CD14-positive monocyte (primary cell): ENCODE data around the gene CNFN. TPM values are rescaled to one million over a fixed set of nuclear protein-coding genes. Genes with fewer than 3 reads are reported as not detected.

Experiments
- DNase-seq, 3 donors: peaks; one replicate each; pipeline ENCODE4 v3.0.0-alpha.2; 2011 to 2022
- H2AFZ ChIP-seq: 2 replicates; pipeline ENCODE4 v1.6.0; 2012; ENCODE audit warnings: mild to moderate bottlenecking, low read depth, low read length, inconsistent platforms; ENCODE audit not compliant: insufficient read depth, poor library complexity, severe bottlenecking
- H3K27ac ChIP-seq, 2 donors: 1 replicate in 1 of 2; 2 replicates in 1 of 2; pipeline ENCODE4 v1.5.1; 2012 to 2013; ENCODE audit warnings: low read length in 2 of 2, control low read depth in 1 of 2, inconsistent platforms in 1 of 2, low read depth in 1 of 2, mild to moderate bottlenecking in 1 of 2
- H3K27me3 ChIP-seq, 2 donors: one replicate each; pipeline versions ENCODE4 v1.6.0 to v1.6.1; 2011 to 2013; ENCODE audit warnings: low read length in 2 of 2; ENCODE audit not compliant: control insufficient read depth in 2 of 2, insufficient read depth in 2 of 2
- H3K36me3 ChIP-seq, 2 donors: replicated peaks in 1 of 2; 1 replicate in 1 of 2; 2 replicates in 1 of 2; pipeline versions ENCODE4 v1.5.1 to v1.6.1; 2012 to 2013; ENCODE audit warnings: low read length in 2 of 2, control low read depth in 1 of 2, inconsistent platforms in 1 of 2, mild to moderate bottlenecking in 1 of 2; ENCODE audit not compliant: insufficient read depth in 2 of 2, control insufficient read depth in 1 of 2
- H3K4me1 ChIP-seq, 2 donors: 1 replicate in 1 of 2; 2 replicates in 1 of 2; pipeline versions ENCODE4 v1.5.1 to v1.6.1; 2012 to 2013; ENCODE audit warnings: low read length in 2 of 2, control low read depth in 1 of 2, inconsistent platforms in 1 of 2, mild to moderate bottlenecking in 1 of 2, moderate library complexity in 1 of 2; ENCODE audit not compliant: insufficient read depth in 2 of 2, control insufficient read depth in 1 of 2
- H3K4me2 ChIP-seq: replicated peaks from 2 replicates; pipeline ENCODE3; 2012; ENCODE audit warnings: low read length, moderate library complexity, mild to moderate bottlenecking; ENCODE audit not compliant: poor library complexity, severe bottlenecking; ENCODE audit errors: extremely low read depth
- H3K4me3 ChIP-seq, 3 experiments: fragments of 200-600 bp in 1 of 3; sonication (generic) in 1 of 3; replicated peaks in 1 of 3; 1 replicate in 2 of 3; 2 replicates in 1 of 3; pipeline ENCODE4 v1.5.1; 2011 to 2013; ENCODE audit warnings: low read length in 3 of 3, mild to moderate bottlenecking in 3 of 3, control low read depth in 2 of 3, low read depth in 2 of 3, inconsistent platforms in 1 of 3, moderate library complexity in 1 of 3
- H3K79me2 ChIP-seq: 2 replicates; pipeline ENCODE4 v1.6.0; 2012; ENCODE audit warnings: mild to moderate bottlenecking, control low read depth, inconsistent platforms, low read length, moderate library complexity; ENCODE audit not compliant: insufficient read depth
- H3K9ac ChIP-seq: 2 replicates; pipeline ENCODE4 v1.6.0; 2017; ENCODE audit warnings: low read length, mild to moderate bottlenecking; ENCODE audit not compliant: insufficient read depth, poor library complexity, severe bottlenecking
- H3K9me3 ChIP-seq, 2 donors: replicated peaks in 1 of 2; 1 replicate in 1 of 2; 2 replicates in 1 of 2; pipeline versions ENCODE4 v1.5.1 to v1.6.1; 2012 to 2013; ENCODE audit warnings: low read length in 2 of 2, control low read depth in 1 of 2; ENCODE audit not compliant: control insufficient read depth in 1 of 2, insufficient read depth in 1 of 2
- H4K20me1 ChIP-seq: 2 replicates; pipeline ENCODE4 v1.6.0; 2012; ENCODE audit warnings: mild to moderate bottlenecking, low read length, control low read depth, moderate library complexity; ENCODE audit not compliant: insufficient read depth
- H3K27ac Mint-ChIP-seq, 7 donors: one replicate each; pipeline ENCODE4 v1.8.0; 2020; ENCODE audit warnings: mild to moderate bottlenecking in 7 of 7, mixed read lengths in 7 of 7, moderate library complexity in 6 of 7, inconsistent platforms in 2 of 7
- H3K27me3 Mint-ChIP-seq, 3 donors: one replicate each; pipeline ENCODE4 v1.8.0; 2021 to 2022; ENCODE audit warnings: low read depth in 3 of 3, mild to moderate bottlenecking in 3 of 3, mixed read lengths in 3 of 3, moderate library complexity in 3 of 3, inconsistent platforms in 1 of 3
- H3K36me3 Mint-ChIP-seq, 2 donors: one replicate each; pipeline ENCODE4 v1.8.0; 2020; ENCODE audit warnings: mixed read lengths in 2 of 2, inconsistent platforms in 1 of 2, mild to moderate bottlenecking in 1 of 2
- H3K4me1 Mint-ChIP-seq: one replicate; pipeline ENCODE4 v1.8.0; 2020; ENCODE audit warnings: mild to moderate bottlenecking, mixed read lengths
- H3K4me3 Mint-ChIP-seq, 2 donors: one replicate each; pipeline ENCODE4 v1.8.0; 2020; ENCODE audit warnings: mild to moderate bottlenecking in 2 of 2, mixed read lengths in 2 of 2, moderate library complexity in 1 of 2
- H3K9me3 Mint-ChIP-seq, 7 donors: one replicate each; pipeline ENCODE4 v1.8.0; 2020 to 2022; ENCODE audit warnings: mixed read lengths in 7 of 7, mild to moderate bottlenecking in 6 of 7, moderate library complexity in 6 of 7, inconsistent platforms in 2 of 7
- CTCF ChIP-seq: fragments of 200-600 bp; IDR thresholded peaks from one replicate; pipeline ENCODE4 v1.8.0; 2022; ENCODE audit warnings: antibody characterized with exemption, mild to moderate bottlenecking
- WGBS: methylation state at CpG from one replicate; pipeline ENCODE4 v1.1.5; 2013; ENCODE audit warnings: missing lambda C conversion rate; ENCODE audit not compliant: insufficient coverage; 5-methylcytosine and 5-hydroxymethylcytosine counted together
- intact Hi-C, 2 donors: fragments of 100-400 bp; cut with micrococcal nuclease; formaldehyde crosslinking; loops; one replicate each; pipeline versions ENCODE4 v1.15.0 to v1.15.1; 2023
- polyA plus RNA-seq, 3 donors: library from polyadenylated mRNA; depleted of rRNA in 1 of 3; unstranded in 2 of 3; stranded (reverse) in 1 of 3; fragments of 300-500 nt in 2 of 3; fragments of >200 nt in 1 of 3; fragmentation: Illumina TruSeq in 2 of 3; gene quantifications; 1 replicate in 2 of 3; 2 replicates in 1 of 3; pipeline ENCODE4 v1.2.3, GENCODE V29; 2012 to 2021

Gene CNFN
- polyA plus RNA-seq, 3 donors: 0.64 to 6.4 (median 3.4) TPM

GRCh38 chr19:42410371-42410770 lies 20.3 kb upstream of the CNFN start:
- Histone ChIP-seq H2AFZ (no peak overlapping the region), H4K20me1 (peaks cover 4% of the 10 kb centered on the region), H3K79me2 (no peaks in the 10 kb centered on the region), H3K9ac (no peak overlapping the region), H3K27ac (no peak overlapping the region), H3K4me1 (no peaks in the 10 kb centered on the region), H3K27me3 (no peaks in the 10 kb centered on the region), H3K4me2 (no peak overlapping the region), H3K4me3 (no peak overlapping the region), H3K9me3 (no peaks in the 10 kb centered on the region), H3K36me3 (no peaks in the 10 kb centered on the region)
- H3K36me3 Mint-ChIP-seq: peaks cover 9 to 13% of the 10 kb centered on the region in 2 donors
- no peaks in the 10 kb centered on the region for H3K4me1 Mint-ChIP-seq
- whole genome bisulfite sequencing: 97% methylated on average over 29 of the region's 30 CpGs
- DNase-seq: no peak
- H3K27ac Mint-ChIP-seq: no peak overlapping the region
- intact Hi-C loops: no loop called here
- H3K27me3 Mint-ChIP-seq: peaks cover 0 to 9% (median 2%) of the 10 kb centered on the region in 3 donors
- H3K9me3 Mint-ChIP-seq: no peaks in the 10 kb centered on the region
- H3K4me3 Mint-ChIP-seq: no peak overlapping the region
- TF ChIP-seq CTCF: no peak

GRCh38 chr19:42409477-42409876 lies 19.4 kb upstream of the CNFN start:
- Mint-ChIP-seq H3K27ac (peak overlapping the region in 1 of 7 donors; percentile 7), H3K9me3 (no peaks in the 10 kb centered on the region), H3K4me1 (no peaks in the 10 kb centered on the region), H3K36me3 (peaks cover 9 to 13% of the 10 kb centered on the region in 2 donors), H3K4me3 (no peak overlapping the region), H3K27me3 (peaks cover 0 to 9% (median 2%) of the 10 kb centered on the region in 3 donors)
- 94% methylated on average over 6 of the region's 6 CpGs for WGBS
- Histone ChIP-seq H3K4me2 (no peak overlapping the region), H4K20me1 (peaks cover 4% of the 10 kb centered on the region), H3K4me3 (no peak overlapping the region), H3K27me3 (no peaks in the 10 kb centered on the region), H3K4me1 (no peaks in the 10 kb centered on the region), H3K9ac (no peak overlapping the region), H3K9me3 (no peaks in the 10 kb centered on the region), H3K36me3 (no peaks in the 10 kb centered on the region), H2AFZ (no peak overlapping the region), H3K79me2 (no peaks in the 10 kb centered on the region), H3K27ac (no peak overlapping the region)
- intact Hi-C loops: no loop called here
- TF ChIP-seq CTCF: no peak
- no peak for DNase-seq
